SU-DHL-6 (cell line): Measurements from ENCODE around the gene TRMT44.

Experiments
- H2AFZ ChIP-seq: fragments of 200-600 bp; sonication (generic); 2 replicates; pipeline ENCODE4 v1.6.1; 2014; ENCODE audit warnings: low read depth, mild to moderate bottlenecking, moderate library complexity, mixed read lengths, antibody characterized with exemption, low read length; ENCODE audit not compliant: severe bottlenecking
- H3F3A ChIP-seq: fragments of 200-600 bp; shearing (Covaris generic); 2 replicates; pipeline ENCODE4 v1.6.0; 2016; ENCODE audit warnings: antibody characterized with exemption, mild to moderate bottlenecking; ENCODE audit not compliant: insufficient read depth
- H3K27ac ChIP-seq: fragments of 200-600 bp; sonication (generic); 2 replicates; pipeline ENCODE4 v1.5.1; 2016; ENCODE audit warnings: low read depth, mild to moderate bottlenecking, low read length, moderate library complexity, mixed read lengths
- H3K27me3 ChIP-seq: fragments of 200-600 bp; sonication (generic), shearing (Covaris generic); 2 replicates; pipeline ENCODE4 v1.6.0; 2014; ENCODE audit warnings: mild to moderate bottlenecking, low read length
- H3K36me3 ChIP-seq: fragments of 200-600 bp; sonication (generic); 2 replicates; pipeline ENCODE4 v1.6.1; 2014; ENCODE audit warnings: mild to moderate bottlenecking, low read length, mixed read lengths
- H3K4me2 ChIP-seq: fragments of 300-600, 200-600 bp; shearing (Covaris generic), sonication (generic); 2 replicates; pipeline ENCODE4 v1.6.0; 2014; ENCODE audit warnings: low read length, low read depth, mild to moderate bottlenecking; ENCODE audit not compliant: poor library complexity, severe bottlenecking
- H3K4me3 ChIP-seq: fragments of 200-600 bp; sonication (generic); 2 replicates; pipeline ENCODE4 v1.5.1; 2014; ENCODE audit warnings: antibody characterized with exemption, low read length, mild to moderate bottlenecking, mixed read lengths; ENCODE audit not compliant: insufficient read depth, poor library complexity, severe bottlenecking
- H3K79me2 ChIP-seq: fragments of 200-600 bp; sonication (generic); 2 replicates; pipeline ENCODE4 v1.6.1; 2014; ENCODE audit warnings: mild to moderate bottlenecking, low read length, moderate library complexity; ENCODE audit not compliant: insufficient read depth
- H3K9ac ChIP-seq: fragments of 200-600 bp; sonication (generic); 2 replicates; pipeline ENCODE4 v1.7.0; 2014; ENCODE audit warnings: mild to moderate bottlenecking, low read length
- H3K9me2 ChIP-seq: fragments of 200-600 bp; sonication (generic); replicated peaks from 2 replicates; pipeline ENCODE4 v1.6.1; 2014; ENCODE audit warnings: low read length; ENCODE audit not compliant: insufficient read depth
- H3K9me3 ChIP-seq: fragments of 200-600 bp; sonication (generic); 2 replicates; pipeline ENCODE4 v1.6.1; 2014; ENCODE audit warnings: low read length, mixed read lengths; ENCODE audit not compliant: insufficient read depth
- H4K20me1 ChIP-seq: fragments of 200-600 bp; sonication (generic); 2 replicates; pipeline ENCODE4 v1.6.1; 2014; ENCODE audit warnings: low read depth, mild to moderate bottlenecking, antibody characterized with exemption, low read length, moderate library complexity, mixed read lengths
- EZH2phosphoT487 ChIP-seq: fragments of 200-600 bp; sonication (generic), shearing (Covaris generic); conservative IDR thresholded peaks from 2 replicates; pipeline ENCODE4 v1.6.1; 2018; ENCODE audit warnings: mild to moderate bottlenecking, antibody characterized with exemption, low read length, moderate library complexity, mixed read lengths
- TF ChIP-seq, protein P1 (sequence below): fragments of 200-600 bp; sonication (generic); IDR thresholded peaks from one replicate; pipeline ENCODE4 v1.5.1; 2017; ENCODE audit warnings: antibody characterized with exemption, mild to moderate bottlenecking, low read length, moderate library complexity; ENCODE audit not compliant: insufficient read depth, poor library complexity, severe bottlenecking

TRMT44 gene

DNA sequence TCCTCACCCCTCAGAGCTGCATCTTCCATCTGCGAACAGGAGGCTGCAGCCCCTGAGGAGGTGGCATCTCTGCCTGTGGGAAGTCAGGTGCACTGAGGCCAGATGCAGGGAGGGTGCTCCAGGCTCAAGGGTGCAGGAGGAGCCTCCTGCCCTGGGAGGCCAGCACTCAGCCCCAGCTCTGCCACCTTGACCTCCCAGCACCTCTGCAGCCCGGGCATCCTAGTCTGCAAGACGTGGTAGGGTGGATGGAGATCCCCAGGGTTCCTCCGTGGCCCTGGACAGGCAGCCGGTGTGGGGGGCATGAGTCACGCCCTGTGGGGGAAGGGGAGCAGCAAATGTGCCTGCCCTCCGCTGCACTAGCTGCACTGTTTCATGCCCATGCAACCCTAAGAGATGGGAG is 64.7 kb downstream of the TRMT44 start:
- Histone ChIP-seq H3K9me3 (no peaks in the 10 kb centered on the region), H3K9ac (no peak overlapping the region), H3F3A (no peaks in the 10 kb centered on the region), H3K27me3 (no peaks in the 10 kb centered on the region), H3K36me3 (no peaks in the 10 kb centered on the region), H3K27ac (no peak overlapping the region), H2AFZ (no peak overlapping the region), H3K79me2 (no peaks in the 10 kb centered on the region), H3K4me2 (no peak overlapping the region), H3K4me3 (no peak overlapping the region), H3K9me2 (no peaks in the 10 kb centered on the region), H4K20me1 (no peaks in the 10 kb centered on the region)
- TF ChIP-seq, protein P1, sequence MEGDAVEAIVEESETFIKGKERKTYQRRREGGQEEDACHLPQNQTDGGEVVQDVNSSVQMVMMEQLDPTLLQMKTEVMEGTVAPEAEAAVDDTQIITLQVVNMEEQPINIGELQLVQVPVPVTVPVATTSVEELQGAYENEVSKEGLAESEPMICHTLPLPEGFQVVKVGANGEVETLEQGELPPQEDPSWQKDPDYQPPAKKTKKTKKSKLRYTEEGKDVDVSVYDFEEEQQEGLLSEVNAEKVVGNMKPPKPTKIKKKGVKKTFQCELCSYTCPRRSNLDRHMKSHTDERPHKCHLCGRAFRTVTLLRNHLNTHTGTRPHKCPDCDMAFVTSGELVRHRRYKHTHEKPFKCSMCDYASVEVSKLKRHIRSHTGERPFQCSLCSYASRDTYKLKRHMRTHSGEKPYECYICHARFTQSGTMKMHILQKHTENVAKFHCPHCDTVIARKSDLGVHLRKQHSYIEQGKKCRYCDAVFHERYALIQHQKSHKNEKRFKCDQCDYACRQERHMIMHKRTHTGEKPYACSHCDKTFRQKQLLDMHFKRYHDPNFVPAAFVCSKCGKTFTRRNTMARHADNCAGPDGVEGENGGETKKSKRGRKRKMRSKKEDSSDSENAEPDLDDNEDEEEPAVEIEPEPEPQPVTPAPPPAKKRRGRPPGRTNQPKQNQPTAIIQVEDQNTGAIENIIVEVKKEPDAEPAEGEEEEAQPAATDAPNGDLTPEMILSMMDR, result no peak
- no peak for TF ChIP-seq EZH2phosphoT487

DNA sequence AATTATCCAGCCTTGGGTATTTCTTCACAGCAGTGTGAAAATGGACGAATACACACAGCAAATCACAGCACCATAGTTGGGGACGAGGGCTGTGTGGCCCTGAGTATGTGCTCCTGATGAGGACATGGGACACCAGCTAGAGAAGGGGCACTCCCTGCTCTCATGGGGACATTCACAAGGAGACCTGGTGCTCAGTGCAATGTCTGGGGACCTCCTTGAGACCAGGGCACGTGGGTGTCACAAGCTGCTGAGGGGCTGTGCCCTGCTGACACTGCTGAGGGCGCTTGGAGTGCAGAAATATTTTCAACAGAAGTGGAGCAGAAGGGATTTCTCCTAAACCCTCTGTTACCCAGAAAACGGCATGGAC is 65.4 kb downstream of the TRMT44 start:
- H3K9ac ChIP-seq, result no peak overlapping the region
- no peak overlapping the region for H2AFZ ChIP-seq
- H3K27me3 ChIP-seq, result no peaks in the 10 kb centered on the region
- H3K9me3 ChIP-seq, result no peaks in the 10 kb centered on the region
- H3K36me3 ChIP-seq, result no peaks in the 10 kb centered on the region
- H3K4me3 ChIP-seq, result no peak overlapping the region
- no peak overlapping the region for H3K4me2 ChIP-seq
- H3K27ac ChIP-seq, result no peak overlapping the region
- TF ChIP-seq, protein P1, result no peak
- no peak for TF ChIP-seq EZH2phosphoT487
- no peaks in the 10 kb centered on the region for H3K79me2 ChIP-seq
- H3F3A ChIP-seq, result no peaks in the 10 kb centered on the region
- H4K20me1 ChIP-seq, result no peaks in the 10 kb centered on the region
- no peaks in the 10 kb centered on the region for H3K9me2 ChIP-seq

DNA sequence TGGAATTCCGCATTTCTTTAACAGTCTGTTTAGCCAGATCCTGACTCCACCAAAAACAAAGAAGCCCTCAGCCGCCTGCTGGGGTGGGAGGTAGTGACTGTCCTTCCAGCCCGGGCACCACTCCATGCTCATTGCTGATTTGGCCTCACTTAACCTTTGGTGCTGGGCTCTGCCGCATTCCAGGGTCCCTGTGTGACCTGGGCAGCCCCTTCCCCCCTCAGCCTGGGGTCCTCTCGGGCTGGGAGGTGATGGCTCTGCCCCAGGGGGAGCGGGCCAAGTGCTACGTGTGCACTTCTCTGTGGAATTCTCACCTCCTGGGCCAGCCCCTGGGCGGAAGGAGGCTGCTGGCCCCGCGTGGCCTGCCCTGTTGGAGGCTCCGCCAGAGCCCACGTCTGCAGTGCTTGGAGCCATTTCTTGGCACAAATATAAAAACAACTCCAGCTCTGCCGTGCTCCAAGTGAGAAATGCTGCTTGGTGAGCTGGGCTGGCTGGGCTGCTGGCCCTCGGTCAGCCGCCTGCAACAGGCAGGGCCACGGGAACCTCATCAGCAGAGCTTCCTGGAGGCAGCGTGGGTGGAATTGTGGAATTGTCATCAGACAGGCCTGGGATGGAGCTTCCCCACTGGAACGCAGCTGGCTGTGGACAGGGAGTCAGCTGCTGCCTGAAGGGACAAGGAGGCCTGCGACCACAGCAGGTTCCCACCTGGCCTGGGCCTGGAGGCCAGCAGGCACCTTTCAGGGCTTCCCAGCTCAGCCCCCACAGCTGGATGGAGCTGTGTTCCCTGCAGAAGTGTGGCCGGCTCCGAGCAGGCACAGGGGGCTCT is 66.0 kb downstream of the TRMT44 start:
- Histone ChIP-seq H3K36me3 (no peaks in the 10 kb centered on the region), H3K9me2 (no peaks in the 10 kb centered on the region), H4K20me1 (no peaks in the 10 kb centered on the region), H3K27ac (no peak overlapping the region), H3K79me2 (no peaks in the 10 kb centered on the region), H3K9ac (no peak overlapping the region), H3F3A (no peaks in the 10 kb centered on the region), H3K9me3 (no peaks in the 10 kb centered on the region), H3K4me2 (no peak overlapping the region), H3K4me3 (no peak overlapping the region), H2AFZ (no peak overlapping the region), H3K27me3 (no peaks in the 10 kb centered on the region)
- TF ChIP-seq, protein P1, result no peak
- TF ChIP-seq EZH2phosphoT487, result no peak
